ENCODE data around the gene CTIF. TPM values are rescaled to one million over a fixed set of nuclear protein-coding genes. Genes with fewer than 3 reads are reported as not detected.

Gene CTIF
- total RNA-seq, 1 donor from 2014 or later: 67.9 TPM

DNA sequence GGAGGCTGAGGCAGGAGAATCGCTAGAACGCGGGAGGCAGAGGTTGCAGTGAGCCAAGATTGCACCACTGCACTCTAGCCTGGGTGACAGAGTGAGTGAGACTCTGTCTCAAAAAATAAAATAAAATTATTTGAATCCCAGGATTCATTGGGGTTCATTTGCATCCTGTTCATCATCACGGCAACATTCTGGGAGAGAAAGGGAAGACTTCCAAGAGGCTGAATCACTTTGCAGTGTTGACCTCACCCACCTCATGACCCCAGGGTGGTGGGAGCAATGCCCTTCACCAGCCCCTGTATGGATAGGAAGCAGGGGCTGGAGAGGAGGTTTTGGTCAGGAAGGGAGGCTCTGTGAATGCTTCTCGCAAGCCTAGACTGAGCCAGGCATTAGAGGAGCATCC is 195.6 kb downstream of the CTIF start:
- TF ChIP-seq, protein P1, sequence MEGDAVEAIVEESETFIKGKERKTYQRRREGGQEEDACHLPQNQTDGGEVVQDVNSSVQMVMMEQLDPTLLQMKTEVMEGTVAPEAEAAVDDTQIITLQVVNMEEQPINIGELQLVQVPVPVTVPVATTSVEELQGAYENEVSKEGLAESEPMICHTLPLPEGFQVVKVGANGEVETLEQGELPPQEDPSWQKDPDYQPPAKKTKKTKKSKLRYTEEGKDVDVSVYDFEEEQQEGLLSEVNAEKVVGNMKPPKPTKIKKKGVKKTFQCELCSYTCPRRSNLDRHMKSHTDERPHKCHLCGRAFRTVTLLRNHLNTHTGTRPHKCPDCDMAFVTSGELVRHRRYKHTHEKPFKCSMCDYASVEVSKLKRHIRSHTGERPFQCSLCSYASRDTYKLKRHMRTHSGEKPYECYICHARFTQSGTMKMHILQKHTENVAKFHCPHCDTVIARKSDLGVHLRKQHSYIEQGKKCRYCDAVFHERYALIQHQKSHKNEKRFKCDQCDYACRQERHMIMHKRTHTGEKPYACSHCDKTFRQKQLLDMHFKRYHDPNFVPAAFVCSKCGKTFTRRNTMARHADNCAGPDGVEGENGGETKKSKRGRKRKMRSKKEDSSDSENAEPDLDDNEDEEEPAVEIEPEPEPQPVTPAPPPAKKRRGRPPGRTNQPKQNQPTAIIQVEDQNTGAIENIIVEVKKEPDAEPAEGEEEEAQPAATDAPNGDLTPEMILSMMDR (IDR thresholded peaks at IDR 0.05; ENCODE audit: unreplicated experiment): no peak
- peaks cover 2% of the 10 kb centered on the region for H3K27me3 Mint-ChIP-seq (ENCODE audit: low read depth)
- no peak overlapping the region for H3K4me3 Mint-ChIP-seq
- H3K9me3 Mint-ChIP-seq: no peaks in the 10 kb centered on the region
- H3K4me1 Mint-ChIP-seq: peaks cover 20% of the 10 kb centered on the region
- no peak for DNase-seq (ENCODE audit: low spot score in 2 of 2, unreplicated experiment in 2 of 2)
- no peaks in the 10 kb centered on the region for H3K36me3 Mint-ChIP-seq
- H3K27ac Mint-ChIP-seq: no peak overlapping the region

DNA sequence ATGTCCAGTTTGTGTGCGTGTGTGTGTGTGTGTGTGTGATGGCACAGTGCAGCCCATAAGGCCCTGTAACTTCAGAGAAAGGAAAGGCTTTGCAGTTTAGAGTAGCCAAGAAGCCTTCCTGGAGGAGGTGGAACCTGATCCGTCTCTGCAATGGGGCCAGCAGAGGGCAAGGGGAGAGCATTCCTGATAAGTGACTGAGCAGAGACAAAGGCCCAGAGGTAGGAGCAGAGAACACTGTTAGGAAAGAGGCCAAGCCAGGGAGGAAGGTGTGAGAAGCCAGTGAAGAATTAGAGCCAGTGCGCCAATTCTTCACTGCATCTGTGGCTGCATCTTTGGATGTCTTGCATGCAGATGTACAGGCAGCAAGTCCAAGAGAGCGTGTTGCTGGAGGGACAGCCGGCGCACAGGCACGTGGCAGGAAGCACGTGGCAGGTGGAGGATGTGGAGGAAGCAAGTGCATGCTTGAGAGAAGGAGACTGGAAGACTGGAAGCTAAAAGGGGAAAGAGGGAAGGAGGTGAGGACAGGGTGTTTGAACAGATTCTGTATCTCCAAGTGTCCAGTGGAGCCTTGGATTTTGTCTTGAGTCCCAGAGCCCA is 196.3 kb downstream of the CTIF start:
- H3K4me1 Mint-ChIP-seq: peaks cover 22% of the 10 kb centered on the region
- H3K9me3 Mint-ChIP-seq: no peaks in the 10 kb centered on the region
- H3K4me3 Mint-ChIP-seq: no peak overlapping the region
- H3K27me3 Mint-ChIP-seq (ENCODE audit: low read depth): peaks cover 2% of the 10 kb centered on the region
- TF ChIP-seq, protein P1 (IDR thresholded peaks at IDR 0.05; ENCODE audit: unreplicated experiment): no peak
- H3K27ac Mint-ChIP-seq: no peak overlapping the region
- no peaks in the 10 kb centered on the region for H3K36me3 Mint-ChIP-seq
- DNase-seq (ENCODE audit: low spot score in 2 of 2, unreplicated experiment in 2 of 2): no peak

DNA sequence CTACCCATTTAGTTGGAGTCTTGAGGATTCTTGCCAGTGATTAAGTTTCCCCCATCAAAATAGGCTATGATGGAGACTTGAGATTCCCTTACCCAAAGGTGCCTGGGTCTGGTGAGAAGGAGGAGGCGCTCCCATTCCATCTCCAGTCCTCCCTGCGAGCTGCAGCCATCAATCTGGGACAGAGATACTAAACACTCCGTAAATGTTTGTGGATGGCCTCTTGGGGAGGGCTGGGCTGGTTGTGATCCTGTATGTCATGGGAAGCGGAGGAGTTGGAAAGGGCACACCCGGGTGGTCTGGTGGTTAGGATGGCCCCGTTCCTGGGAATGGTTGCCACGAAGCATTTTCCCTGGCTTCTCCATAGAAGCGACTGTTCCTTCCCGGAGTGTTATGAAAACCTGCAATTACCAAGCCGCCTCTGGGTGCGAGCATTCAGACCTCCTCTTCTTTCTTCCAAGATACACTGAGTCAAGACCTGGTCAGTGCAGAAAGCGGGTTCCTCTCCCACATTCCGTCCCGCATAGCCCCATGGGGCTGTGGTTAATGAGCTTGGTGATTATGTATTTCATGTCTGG is 196.9 kb downstream of the CTIF start:
- no peak for DNase-seq (ENCODE audit: low spot score in 2 of 2, unreplicated experiment in 2 of 2)
- no peak overlapping the region for H3K27ac Mint-ChIP-seq
- H3K9me3 Mint-ChIP-seq: no peaks in the 10 kb centered on the region
- H3K36me3 Mint-ChIP-seq: no peaks in the 10 kb centered on the region
- TF ChIP-seq, protein P1 (IDR thresholded peaks at IDR 0.05; ENCODE audit: unreplicated experiment): no peak
- no peak overlapping the region for H3K4me3 Mint-ChIP-seq
- H3K27me3 Mint-ChIP-seq (ENCODE audit: low read depth): peaks cover 2% of the 10 kb centered on the region
- H3K4me1 Mint-ChIP-seq: peaks cover 22% of the 10 kb centered on the region

DNA sequence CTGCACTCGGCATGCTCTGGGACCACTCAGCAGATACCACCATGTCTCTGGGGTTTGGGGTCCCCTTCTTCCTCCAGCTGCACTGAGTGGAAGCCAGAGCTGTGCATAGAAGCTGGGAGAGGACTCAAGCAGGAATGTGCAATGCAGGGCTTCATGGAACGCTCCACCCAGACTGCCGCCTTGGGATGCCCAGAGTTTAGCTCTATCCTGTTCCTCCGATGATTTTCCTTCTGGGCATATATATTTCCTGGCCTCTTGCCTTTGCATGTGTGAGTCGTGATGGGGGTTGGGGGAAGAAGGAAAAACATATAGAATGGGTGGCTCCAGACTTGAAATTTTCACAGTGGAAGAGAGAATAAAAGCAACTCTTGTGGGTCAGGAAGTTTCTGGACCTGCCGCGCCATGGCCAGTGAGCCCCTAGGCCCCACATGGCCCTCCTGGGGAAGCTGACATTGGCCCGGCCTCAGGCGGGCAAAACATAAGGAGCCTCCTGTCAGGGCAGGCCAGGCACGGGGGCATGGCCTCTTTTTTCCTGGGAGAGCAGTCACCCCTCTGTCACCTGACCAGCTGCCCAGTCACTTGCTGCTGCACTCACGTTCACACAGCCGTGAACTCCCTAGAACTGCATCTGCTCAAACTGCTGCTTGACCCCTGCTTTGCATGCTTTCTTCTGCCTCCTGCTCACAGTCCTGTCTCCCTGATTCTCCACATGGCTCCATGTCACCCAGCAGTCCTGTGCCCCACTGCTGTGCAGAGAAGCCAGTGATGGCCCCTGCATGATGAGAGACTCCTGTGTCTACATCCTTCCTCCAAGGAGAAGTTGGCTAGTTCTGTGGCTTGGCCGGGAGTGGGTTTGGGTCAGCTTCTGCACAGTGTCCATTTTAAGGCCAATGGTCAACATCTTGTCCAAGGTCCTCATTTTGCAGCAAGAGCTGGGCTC is 197.8 kb downstream of the CTIF start:
- no peaks in the 10 kb centered on the region for H3K9me3 Mint-ChIP-seq
- H3K4me1 Mint-ChIP-seq: peaks cover 22% of the 10 kb centered on the region
- no peak overlapping the region for H3K27ac Mint-ChIP-seq
- DNase-seq (ENCODE audit: low spot score in 2 of 2, unreplicated experiment in 2 of 2): no peak
- TF ChIP-seq, protein P1 (IDR thresholded peaks at IDR 0.05; ENCODE audit: unreplicated experiment): no peak
- H3K27me3 Mint-ChIP-seq (ENCODE audit: low read depth): peaks cover 2% of the 10 kb centered on the region
- H3K4me3 Mint-ChIP-seq: no peak overlapping the region
- no peaks in the 10 kb centered on the region for H3K36me3 Mint-ChIP-seq

DNA sequence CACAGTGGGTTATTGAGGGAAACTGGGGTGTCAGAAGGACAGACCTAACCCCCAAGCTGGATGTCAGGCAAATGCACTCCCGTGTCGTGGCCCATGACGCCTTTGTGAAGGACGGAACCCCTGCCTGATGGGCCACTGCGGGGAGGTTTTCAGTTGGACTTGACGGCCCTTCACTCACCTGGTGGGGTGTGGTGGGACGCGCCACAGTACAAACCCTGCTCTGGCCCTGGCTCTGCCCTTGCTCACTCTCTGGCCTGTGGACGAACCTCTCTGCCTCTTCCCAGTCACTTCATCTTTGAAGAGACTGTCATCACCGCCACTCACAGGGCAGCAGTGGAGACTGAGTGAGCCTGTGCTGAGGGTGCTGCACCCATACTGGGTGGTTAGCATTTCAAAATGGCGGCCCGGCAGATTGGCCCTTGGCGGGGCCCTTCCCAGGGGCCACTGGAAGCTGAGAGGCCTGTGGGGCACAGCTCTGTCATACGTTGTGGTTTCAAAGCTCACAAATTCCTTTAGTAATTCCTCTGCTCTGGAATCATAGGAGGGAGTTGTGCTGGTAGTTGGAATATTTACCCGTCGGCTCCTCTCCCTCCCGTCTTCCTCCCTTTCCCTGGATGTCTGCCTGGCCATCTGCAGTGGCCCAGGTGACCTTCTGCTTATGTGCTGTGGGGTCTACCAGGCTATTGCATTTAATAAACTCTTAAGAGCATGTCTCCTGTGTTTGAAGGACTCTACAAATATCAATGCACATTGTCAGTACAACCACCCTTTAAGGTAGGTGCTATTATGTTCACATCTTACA is 200.6 kb downstream of the CTIF start:
- DNase-seq (ENCODE audit: low spot score in 2 of 2, unreplicated experiment in 2 of 2): no peak
- Mint-ChIP-seq H3K27me3 (ENCODE audit: low read depth) (peaks cover 2% of the 10 kb centered on the region), H3K36me3 (no peaks in the 10 kb centered on the region), H3K27ac (no peak overlapping the region), H3K9me3 (no peaks in the 10 kb centered on the region), H3K4me3 (no peak overlapping the region), H3K4me1 (peaks cover 26% of the 10 kb centered on the region)
- TF ChIP-seq, protein P1 (IDR thresholded peaks at IDR 0.05; ENCODE audit: unreplicated experiment): no peak

Data from mesothelial cell of epicardium (in vitro differentiated cells).